ENCODE measurements around the gene SLIT3.

Gene SLIT3

GRCh38 chr5:169174923-169175322 is 126.0 kb downstream of the SLIT3 start:
- Histone ChIP-seq H3K4me3 (ENCODE audit: low read depth in 1 of 2, low read length in 2 of 2) (no peak overlapping the region), H3K36me3 (ENCODE audit: insufficient read depth, low read length) (no peaks in the 10 kb centered on the region), H3K4me1 (ENCODE audit: insufficient read depth, low read length) (no peaks in the 10 kb centered on the region), H2AFZ (ENCODE audit: low read depth, low read length) (no peak overlapping the region), H3K27ac (ENCODE audit: low read length) (no peak overlapping the region), H3K4me2 (ENCODE audit: insufficient read depth, low read length) (no peak overlapping the region), H3K27me3 (ENCODE audit: insufficient read depth, low read length, poor library complexity) (no peaks in the 10 kb centered on the region), H4K20me1 (ENCODE audit: insufficient read depth, low read length) (no peaks in the 10 kb centered on the region), H3K79me2 (ENCODE audit: insufficient read depth, low read length) (no peaks in the 10 kb centered on the region), H3K9ac (ENCODE audit: low read depth, low read length) (no peak overlapping the region), H3K9me3 (ENCODE audit: insufficient read depth, low read length, severe bottlenecking) (no peaks in the 10 kb centered on the region)
- TF ChIP-seq EZH2 (IDR thresholded peaks at IDR 0.05; ENCODE audit: borderline replicate concordance, low read depth, low read length, severe bottlenecking): no peak
- TF ChIP-seq, protein P1, sequence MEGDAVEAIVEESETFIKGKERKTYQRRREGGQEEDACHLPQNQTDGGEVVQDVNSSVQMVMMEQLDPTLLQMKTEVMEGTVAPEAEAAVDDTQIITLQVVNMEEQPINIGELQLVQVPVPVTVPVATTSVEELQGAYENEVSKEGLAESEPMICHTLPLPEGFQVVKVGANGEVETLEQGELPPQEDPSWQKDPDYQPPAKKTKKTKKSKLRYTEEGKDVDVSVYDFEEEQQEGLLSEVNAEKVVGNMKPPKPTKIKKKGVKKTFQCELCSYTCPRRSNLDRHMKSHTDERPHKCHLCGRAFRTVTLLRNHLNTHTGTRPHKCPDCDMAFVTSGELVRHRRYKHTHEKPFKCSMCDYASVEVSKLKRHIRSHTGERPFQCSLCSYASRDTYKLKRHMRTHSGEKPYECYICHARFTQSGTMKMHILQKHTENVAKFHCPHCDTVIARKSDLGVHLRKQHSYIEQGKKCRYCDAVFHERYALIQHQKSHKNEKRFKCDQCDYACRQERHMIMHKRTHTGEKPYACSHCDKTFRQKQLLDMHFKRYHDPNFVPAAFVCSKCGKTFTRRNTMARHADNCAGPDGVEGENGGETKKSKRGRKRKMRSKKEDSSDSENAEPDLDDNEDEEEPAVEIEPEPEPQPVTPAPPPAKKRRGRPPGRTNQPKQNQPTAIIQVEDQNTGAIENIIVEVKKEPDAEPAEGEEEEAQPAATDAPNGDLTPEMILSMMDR (IDR thresholded peaks at IDR 0.05; ENCODE audit: borderline replicate concordance, extremely low read depth, low read length, poor library complexity, severe bottlenecking): no peak
- DNase-seq: no peak
- ATAC-seq (ENCODE audit: insufficient read depth, low read depth): no peak

DNA sequence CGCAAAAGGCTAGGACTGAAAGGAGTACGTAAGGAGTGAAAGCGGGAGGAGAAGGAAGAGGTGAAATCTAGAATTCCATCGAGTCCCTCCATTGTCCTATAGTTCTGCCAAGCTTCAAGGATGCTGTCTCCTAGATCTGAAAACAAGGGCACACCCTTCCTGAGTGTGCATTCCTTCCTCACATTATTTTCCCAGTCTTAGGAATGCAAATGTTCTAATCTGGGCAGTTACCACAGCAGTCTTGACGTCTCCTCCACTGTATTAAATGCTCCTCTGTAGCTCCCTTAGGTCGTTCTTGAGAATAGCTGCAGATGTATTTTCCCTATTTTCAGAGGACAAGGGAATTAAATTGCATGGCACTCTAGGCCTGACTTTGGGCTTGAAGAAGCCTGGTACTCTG is 127.6 kb downstream of the SLIT3 start:
- Histone ChIP-seq H3K4me2 (ENCODE audit: insufficient read depth, low read length) (no peak overlapping the region), H3K4me1 (ENCODE audit: insufficient read depth, low read length) (no peaks in the 10 kb centered on the region), H3K9ac (ENCODE audit: low read depth, low read length) (no peak overlapping the region), H3K79me2 (ENCODE audit: insufficient read depth, low read length) (no peaks in the 10 kb centered on the region), H3K4me3 (ENCODE audit: low read depth in 1 of 2, low read length in 2 of 2) (no peak overlapping the region), H3K36me3 (ENCODE audit: insufficient read depth, low read length) (no peaks in the 10 kb centered on the region), H3K9me3 (ENCODE audit: insufficient read depth, low read length, severe bottlenecking) (no peaks in the 10 kb centered on the region), H3K27me3 (ENCODE audit: insufficient read depth, low read length, poor library complexity) (peaks cover 3% of the 10 kb centered on the region), H3K27ac (ENCODE audit: low read length) (no peak overlapping the region), H2AFZ (ENCODE audit: low read depth, low read length) (no peak overlapping the region), H4K20me1 (ENCODE audit: insufficient read depth, low read length) (no peaks in the 10 kb centered on the region)
- no peak for ATAC-seq (ENCODE audit: insufficient read depth, low read depth)
- no peak for TF ChIP-seq EZH2 (IDR thresholded peaks at IDR 0.05; ENCODE audit: borderline replicate concordance, low read depth, low read length, severe bottlenecking)
- TF ChIP-seq, protein P1 (IDR thresholded peaks at IDR 0.05; ENCODE audit: borderline replicate concordance, extremely low read depth, low read length, poor library complexity, severe bottlenecking): no peak
- no peak for DNase-seq

DNA sequence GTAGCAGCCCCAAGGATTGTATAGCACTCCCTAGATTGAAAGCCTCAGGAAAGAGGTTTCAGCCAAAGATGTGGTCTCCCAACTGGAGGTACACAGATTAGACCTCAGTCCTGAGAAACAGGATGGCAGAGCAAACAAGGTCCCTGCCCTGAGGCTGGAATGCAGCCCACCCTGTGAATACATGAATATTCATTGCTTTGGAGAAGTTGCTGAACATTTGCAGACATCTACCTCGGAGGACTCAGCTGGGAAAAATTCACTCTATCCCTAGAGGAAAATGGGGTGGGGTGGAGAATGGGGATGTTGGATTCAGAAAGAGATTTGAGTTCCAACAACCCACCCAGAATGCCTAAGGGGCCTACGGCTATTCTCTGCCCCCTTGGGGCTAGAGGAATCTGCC is 129.4 kb downstream of the SLIT3 start:
- Histone ChIP-seq H3K27me3 (ENCODE audit: insufficient read depth, low read length, poor library complexity) (peaks cover 3% of the 10 kb centered on the region), H3K9me3 (ENCODE audit: insufficient read depth, low read length, severe bottlenecking) (no peaks in the 10 kb centered on the region), H3K79me2 (ENCODE audit: insufficient read depth, low read length) (no peaks in the 10 kb centered on the region), H3K36me3 (ENCODE audit: insufficient read depth, low read length) (no peaks in the 10 kb centered on the region), H3K4me2 (ENCODE audit: insufficient read depth, low read length) (no peak overlapping the region), H3K4me3 (ENCODE audit: low read depth in 1 of 2, low read length in 2 of 2) (no peak overlapping the region), H3K27ac (ENCODE audit: low read length) (no peak overlapping the region), H4K20me1 (ENCODE audit: insufficient read depth, low read length) (no peaks in the 10 kb centered on the region), H2AFZ (ENCODE audit: low read depth, low read length) (no peak overlapping the region), H3K9ac (ENCODE audit: low read depth, low read length) (no peak overlapping the region), H3K4me1 (ENCODE audit: insufficient read depth, low read length) (no peaks in the 10 kb centered on the region)
- no peak for TF ChIP-seq EZH2 (IDR thresholded peaks at IDR 0.05; ENCODE audit: borderline replicate concordance, low read depth, low read length, severe bottlenecking)
- TF ChIP-seq, protein P1 (IDR thresholded peaks at IDR 0.05; ENCODE audit: borderline replicate concordance, extremely low read depth, low read length, poor library complexity, severe bottlenecking): no peak
- ATAC-seq (ENCODE audit: insufficient read depth, low read depth) (no peak), DNase-seq (no peak)

DNA sequence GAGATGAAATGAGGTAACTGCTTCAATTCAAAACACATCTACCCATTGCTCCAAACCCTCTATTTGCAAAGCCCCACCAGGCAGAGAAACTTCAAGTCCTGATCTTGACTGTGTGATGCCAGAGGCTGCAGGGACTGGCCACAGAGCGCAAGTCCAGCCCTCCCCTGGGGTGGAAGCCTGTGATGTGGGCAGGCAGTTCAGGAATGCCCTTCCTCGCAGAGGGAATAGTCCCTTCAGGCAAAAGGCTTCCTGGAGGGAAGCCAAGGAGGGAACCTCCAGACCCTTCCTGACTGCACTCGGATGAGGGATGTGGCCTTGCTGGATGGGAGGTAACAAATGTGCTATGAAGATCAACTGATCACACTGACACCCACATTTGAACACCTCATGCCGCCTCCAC is 131.2 kb downstream of the SLIT3 start:
- H3K79me2 ChIP-seq (ENCODE audit: insufficient read depth, low read length): no peaks in the 10 kb centered on the region
- H2AFZ ChIP-seq (ENCODE audit: low read depth, low read length): no peak overlapping the region
- H3K27me3 ChIP-seq (ENCODE audit: insufficient read depth, low read length, poor library complexity): peaks cover 3% of the 10 kb centered on the region
- no peak for DNase-seq
- no peaks in the 10 kb centered on the region for H3K9me3 ChIP-seq (ENCODE audit: insufficient read depth, low read length, severe bottlenecking)
- TF ChIP-seq, protein P1 (IDR thresholded peaks at IDR 0.05; ENCODE audit: borderline replicate concordance, extremely low read depth, low read length, poor library complexity, severe bottlenecking): no peak
- TF ChIP-seq EZH2 (IDR thresholded peaks at IDR 0.05; ENCODE audit: borderline replicate concordance, low read depth, low read length, severe bottlenecking): no peak
- H3K27ac ChIP-seq (ENCODE audit: low read length): no peak overlapping the region
- H3K36me3 ChIP-seq (ENCODE audit: insufficient read depth, low read length): no peaks in the 10 kb centered on the region
- H3K9ac ChIP-seq (ENCODE audit: low read depth, low read length): no peak overlapping the region
- no peak overlapping the region for H3K4me2 ChIP-seq (ENCODE audit: insufficient read depth, low read length)
- no peak overlapping the region for H3K4me3 ChIP-seq (ENCODE audit: low read depth in 1 of 2, low read length in 2 of 2)
- no peaks in the 10 kb centered on the region for H4K20me1 ChIP-seq (ENCODE audit: insufficient read depth, low read length)
- no peak for ATAC-seq (ENCODE audit: insufficient read depth, low read depth)
- no peaks in the 10 kb centered on the region for H3K4me1 ChIP-seq (ENCODE audit: insufficient read depth, low read length)

All from DND-41 (cell line).